Cardiac fibroblast (primary cell): ENCODE results near the gene LHB.
"Not testable (repeated sequence)": the region's sequence is repeated elsewhere in the genome, so short reads cannot be mapped to it uniquely, and the experiment has no call there.

ENCODE experiments used
- DNase-seq, 2 donors: peaks; one replicate each; pipeline versions ENCODE4 v3.0.0 to v3.0.0-alpha.2; 2010; ENCODE audit warnings: low read depth in 2 of 2
- H3K4me3 ChIP-seq, 2 donors: replicated peaks in 1 of 2; 1 replicate in 1 of 2; 2 replicates in 1 of 2; pipeline ENCODE4 v1.5.1; 2011; ENCODE audit warnings: low read depth in 2 of 2, low read length in 2 of 2, mild to moderate bottlenecking in 2 of 2, moderate library complexity in 1 of 2
- CTCF ChIP-seq: IDR thresholded peaks from one replicate; pipeline ENCODE4 v1.5.1; 2011; ENCODE audit warnings: low read depth, mild to moderate bottlenecking, low read length, inconsistent platforms

The LHB gene

GRCh38 chr19:49042177-49042576 lies 25.3 kb upstream of the LHB start:
- no peak overlapping the region for H3K4me3 ChIP-seq
- DNase-seq: peak in 1 of 2 donors; percentile 45
- no peak for TF ChIP-seq CTCF

GRCh38 chr19:49039736-49040135 lies 22.8 kb upstream of the LHB start:
- H3K4me3 ChIP-seq: not testable (repeated sequence)

GRCh38 chr19:49038557-49039276 lies 21.8 kb upstream of the LHB start:
- peak; percentile 38 to 77 for DNase-seq
- H3K4me3 ChIP-seq: not testable (repeated sequence)

More at GRCh38 chr19:49039736-49040135, 22.8 kb upstream of the LHB start:
- not testable (repeated sequence) for DNase-seq

- H3K4me3 ChIP-seq: not testable (repeated sequence)
Measured at GRCh38 chr19:49038111-49038510, 21.2 kb upstream of the LHB start.

GRCh38 chr19:49036815-49037214 lies 19.9 kb upstream of the LHB start, which contains the start of gene CGB1:
Gene CGB1 (minus strand): TSS chr19:49036895. CDS start chr19:49036711, 184 bp downstream.
- not testable (repeated sequence) for H3K4me3 ChIP-seq
- peak; percentile 67 for TF ChIP-seq CTCF
- peak in 1 of 2 donors; percentile 41 for DNase-seq

More at GRCh38 chr19:49038111-49038510, 21.2 kb upstream of the LHB start:
- DNase-seq: not testable (repeated sequence)

- peak; percentile 51 for TF ChIP-seq CTCF
- H3K4me3 ChIP-seq: not testable (repeated sequence)
- DNase-seq: peak in 1 of 2 donors; percentile 51
Measured at GRCh38 chr19:49031642-49032301, 14.9 kb upstream of the LHB start, which contains the start of gene CGB2. Gene CGB2 (plus strand): TSS chr19:49031890. CDS start chr19:49032096, 206 bp downstream.

GRCh38 chr19:49030323-49030722 lies 13.4 kb upstream of the LHB start:
- not testable (repeated sequence) for DNase-seq, H3K4me3 ChIP-seq

GRCh38 chr19:49029749-49030148 lies 12.9 kb upstream of the LHB start:
- peak in 1 of 2 donors; percentile 35 for DNase-seq
- H3K4me3 ChIP-seq: not testable (repeated sequence)

- H3K4me3 ChIP-seq, DNase-seq: not testable (repeated sequence)
Measured at GRCh38 chr19:49028686-49029085, 11.8 kb upstream of the LHB start.

GRCh38 chr19:49025599-49025998 lies 8.7 kb upstream of the LHB start:
- H3K4me3 ChIP-seq, DNase-seq: not testable (repeated sequence)

- H3K4me3 ChIP-seq, DNase-seq: not testable (repeated sequence)
Measured at GRCh38 chr19:49025088-49025487, 8.2 kb upstream of the LHB start.

GRCh38 chr19:49024233-49024632 lies 7.3 kb upstream of the LHB start, which contains the start of gene CGB3:
Gene CGB3 (minus strand): TSS chr19:49024333. CDS start chr19:49023971, 362 bp downstream.
- not testable (repeated sequence) for DNase-seq, H3K4me3 ChIP-seq
